COLO829 (cell line): ENCODE measurements around the gene UNC13D.

Experiments
- DNase-seq: peaks from one replicate; pipeline ENCODE4 v3.0.0; 2012; ENCODE audit warnings: low spot score

Gene UNC13D

DNA sequence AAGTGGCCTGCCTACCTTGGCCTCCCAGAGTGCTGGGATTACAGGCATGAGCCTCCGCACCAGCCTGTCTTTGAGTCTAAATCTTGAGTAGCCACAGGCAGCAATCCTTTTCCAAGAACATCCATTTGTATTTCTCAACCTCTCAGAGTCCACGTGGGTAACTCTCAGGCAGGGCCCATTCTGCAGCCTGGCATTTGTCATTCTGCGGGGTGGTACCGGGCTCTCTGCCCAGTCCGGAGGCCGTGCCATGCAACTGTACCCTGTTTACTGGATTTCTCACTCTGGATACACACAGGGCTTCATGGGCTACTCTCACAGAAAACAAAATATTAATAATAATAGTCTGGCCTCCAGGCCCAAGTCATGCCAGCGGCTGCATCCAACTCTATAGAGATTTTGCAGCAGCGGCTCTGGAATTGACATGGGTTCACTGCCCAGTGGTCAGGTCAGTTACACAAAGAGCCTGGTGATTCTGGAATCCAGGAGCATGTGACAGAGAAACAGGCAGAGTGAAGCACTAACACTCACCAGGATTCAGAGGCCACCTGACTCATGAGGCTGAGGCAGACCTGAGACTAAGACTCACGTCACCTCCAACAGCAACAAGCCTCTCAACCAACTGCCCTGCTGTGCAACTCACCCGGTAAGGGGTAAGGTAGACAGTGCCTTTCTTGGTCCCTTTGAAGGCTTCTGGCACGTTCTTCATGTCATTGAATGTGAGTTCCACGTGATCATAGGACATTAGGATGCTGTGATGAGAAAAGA lies 6.9 kb upstream of the UNC13D start:
- DNase-seq = no peak

DNA sequence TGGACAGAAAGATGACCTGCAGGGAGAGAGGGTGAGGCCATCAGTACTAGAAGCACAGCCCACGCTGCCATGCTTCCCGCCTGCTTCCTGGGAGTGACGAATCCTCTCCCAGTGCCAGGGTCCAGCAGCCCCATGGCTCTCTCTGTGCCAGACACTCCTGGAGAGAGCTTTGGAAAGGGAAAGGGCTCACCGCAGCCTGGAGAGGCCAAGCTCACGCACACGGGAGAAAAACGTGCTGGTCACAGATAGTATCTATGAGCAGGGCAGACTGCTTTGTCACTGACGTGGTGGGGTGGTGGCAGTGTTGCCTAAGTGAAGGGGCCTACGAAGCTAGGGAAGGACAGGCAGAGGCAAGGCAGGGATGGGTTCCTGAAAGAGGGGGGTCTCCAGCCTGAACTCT lies 5.5 kb upstream of the UNC13D start:
- no peak for DNase-seq

DNA sequence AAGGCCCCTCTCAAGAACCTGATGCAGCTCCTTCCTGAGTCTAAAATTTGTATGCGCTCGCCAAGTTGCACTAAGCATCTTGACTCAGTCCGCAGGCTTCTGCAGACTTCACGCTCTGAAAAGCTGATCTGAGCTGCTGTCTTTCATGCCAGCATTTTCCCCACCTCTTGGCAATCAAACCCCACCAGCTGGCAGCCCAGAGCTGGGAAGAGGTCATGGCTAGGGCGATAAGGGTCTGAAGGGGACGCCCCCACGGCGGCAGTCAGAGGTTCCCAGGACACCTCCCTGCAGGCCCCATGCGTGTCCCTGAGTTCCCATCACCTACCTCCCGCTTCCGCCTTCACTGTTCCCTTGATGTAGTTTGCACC lies 5.1 kb upstream of the UNC13D start:
- no peak for DNase-seq

DNA sequence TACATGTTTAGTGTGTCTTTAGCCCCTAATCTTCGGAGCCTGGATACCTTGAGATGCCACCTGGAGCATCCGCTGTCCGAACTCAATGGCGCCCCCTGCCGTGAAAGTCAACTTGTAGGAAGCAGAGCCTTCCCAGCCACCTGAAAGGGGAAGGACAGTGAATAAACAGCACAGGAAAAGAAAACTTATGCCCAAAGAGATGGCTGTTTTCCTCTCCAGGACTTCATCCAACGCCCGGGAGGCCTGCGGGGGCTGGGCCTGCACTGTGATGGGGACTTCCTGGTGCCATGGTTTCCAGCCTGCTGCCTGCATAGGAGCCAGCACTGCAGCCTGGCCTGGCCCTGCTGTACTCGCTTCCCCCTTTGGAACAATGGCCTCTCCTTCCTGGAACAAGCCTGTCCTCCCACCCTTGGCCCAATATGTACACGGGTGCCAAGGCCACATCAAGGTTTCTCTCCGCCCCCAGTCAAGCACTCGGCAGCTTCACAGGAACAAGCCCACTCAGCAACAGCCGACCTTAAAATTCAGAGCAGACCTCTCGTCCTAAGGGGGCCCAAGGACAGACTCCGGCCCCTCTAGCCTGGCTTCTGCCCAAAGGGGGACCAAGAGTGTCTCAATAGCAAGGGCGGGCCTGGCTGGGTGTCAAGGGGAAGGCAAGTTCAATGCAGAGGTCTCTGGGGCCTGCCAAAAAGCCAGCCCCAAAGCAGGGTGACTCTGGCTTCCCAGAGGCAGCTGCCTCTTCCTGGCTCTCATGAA lies 4.5 kb upstream of the UNC13D start:
- no peak for DNase-seq

DNA sequence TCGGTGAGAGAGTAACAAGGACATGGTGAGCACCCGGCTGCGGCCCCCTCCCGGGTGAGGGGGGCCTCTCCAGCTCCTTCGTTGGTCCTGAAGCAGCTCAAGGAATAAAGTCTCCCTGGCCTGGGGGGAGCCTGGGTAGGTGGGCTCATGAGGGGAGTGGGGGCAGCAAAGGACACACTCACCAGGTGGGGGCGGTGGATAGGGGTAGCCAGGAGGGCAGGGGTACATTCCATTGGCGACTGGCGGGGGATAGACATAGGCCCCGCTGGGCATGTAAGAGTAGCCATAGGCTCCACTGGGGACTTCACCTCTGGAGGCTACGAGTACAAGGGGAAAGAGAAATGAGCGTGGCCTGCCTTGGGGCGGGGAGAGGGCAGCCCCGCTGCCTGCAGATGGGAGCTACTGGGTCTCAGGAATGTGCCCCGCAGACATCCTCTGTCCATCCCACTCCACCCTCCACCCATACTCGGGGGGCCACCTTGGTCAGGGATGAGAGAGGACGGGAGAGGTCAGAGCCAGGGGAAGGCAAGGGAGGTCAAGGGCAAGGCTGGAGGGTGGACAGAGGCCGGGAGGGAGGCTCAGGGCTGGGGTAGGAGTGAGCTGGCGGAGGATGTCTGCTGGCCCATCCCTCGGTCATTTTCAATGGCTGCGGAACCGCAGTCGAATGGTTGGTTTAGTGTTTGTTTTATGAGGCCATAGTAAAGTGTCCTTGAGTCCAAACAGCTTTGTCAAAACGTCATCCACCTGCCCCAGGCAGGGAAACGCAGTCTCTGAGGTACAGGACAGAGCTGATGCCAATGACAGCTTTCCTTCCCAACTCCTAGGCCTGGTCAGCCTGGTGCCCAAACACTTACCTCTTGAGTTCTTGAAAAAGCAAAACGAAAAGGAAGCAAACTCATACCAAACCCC lies 3.7 kb upstream of the UNC13D start:
- DNase-seq = no peak

DNA sequence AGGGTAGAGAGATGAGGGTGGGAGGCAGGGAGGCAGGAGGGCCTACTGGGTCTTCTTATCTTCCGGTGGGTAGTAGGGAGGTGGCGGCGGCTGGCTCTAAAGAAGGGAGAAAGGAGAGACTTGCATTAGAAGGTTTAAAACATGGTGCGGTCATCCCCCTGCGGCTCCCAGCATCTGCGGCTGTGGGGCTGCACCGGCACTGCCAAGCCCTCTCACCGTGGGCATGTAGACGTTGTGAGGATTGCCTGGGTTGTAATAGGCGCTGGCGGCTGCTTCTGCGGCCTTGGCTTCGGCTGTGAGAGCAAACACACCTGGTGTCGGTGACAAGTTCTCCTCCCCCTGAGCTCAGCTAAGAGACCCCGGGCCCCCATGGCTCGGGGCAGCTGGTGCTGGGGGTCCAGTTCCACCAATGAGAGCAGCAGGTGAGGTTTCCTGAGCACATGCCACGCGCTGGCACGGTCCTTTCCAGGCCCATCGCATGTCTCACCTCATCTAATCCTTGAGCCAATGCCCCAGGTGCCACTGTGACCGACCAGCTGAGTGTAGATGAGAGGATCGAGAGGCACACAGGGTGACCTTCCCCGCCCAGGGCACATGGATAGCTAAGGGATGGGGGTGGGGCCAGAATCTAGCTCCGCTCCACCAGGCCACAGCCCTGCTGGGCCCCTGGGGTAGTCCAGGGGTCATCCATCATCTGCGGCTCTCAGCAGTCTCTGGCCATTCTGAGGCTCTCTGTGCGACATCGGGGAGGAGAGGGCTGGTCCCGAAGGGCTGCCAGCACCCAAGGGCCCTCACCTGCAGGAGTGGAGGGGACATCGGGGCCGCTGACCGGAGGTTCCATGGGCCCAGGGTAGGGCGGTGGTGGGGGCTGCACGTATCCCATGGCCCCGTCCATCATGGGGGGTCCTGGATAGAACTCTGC lies 2.7 kb upstream of the UNC13D start:
- DNase-seq = no peak

DNA sequence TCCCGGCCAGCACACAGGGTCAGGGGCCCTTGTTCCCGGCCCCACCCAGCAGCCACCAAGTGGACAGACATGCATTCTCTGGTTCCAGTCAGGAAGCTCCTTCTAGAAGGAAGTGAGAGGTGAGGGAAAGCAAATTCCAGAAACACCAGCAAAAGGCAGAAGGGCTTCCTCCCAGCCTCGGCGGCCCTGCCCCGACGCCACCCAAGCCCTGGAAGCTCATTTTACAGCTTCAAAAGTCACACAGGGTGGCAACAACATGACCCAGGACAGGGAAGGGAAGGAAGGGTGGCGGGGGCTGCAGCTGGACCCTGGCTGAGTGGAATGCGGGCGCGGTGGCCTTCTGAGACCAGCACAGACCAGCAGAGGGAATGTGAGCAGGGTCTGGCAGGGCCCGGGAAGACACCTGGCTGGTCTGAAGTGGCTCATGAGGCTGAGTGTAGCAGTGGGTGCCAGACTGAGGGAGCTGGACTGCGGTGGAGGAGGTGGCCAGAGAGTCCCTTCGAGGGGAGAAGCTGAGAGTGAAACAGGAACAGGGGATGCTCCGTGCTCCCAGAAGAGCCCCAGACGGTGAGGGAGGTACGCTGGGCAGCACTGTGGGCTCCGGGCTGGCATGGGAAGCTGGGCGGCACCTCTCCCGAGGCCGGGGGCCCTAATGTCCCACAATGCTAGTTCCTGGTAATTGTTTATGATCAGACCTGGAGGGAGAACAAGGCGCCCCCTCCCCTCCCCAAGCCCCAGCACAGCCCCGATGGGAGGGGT lies 1.9 kb upstream of the UNC13D start:
- no peak for DNase-seq

DNA sequence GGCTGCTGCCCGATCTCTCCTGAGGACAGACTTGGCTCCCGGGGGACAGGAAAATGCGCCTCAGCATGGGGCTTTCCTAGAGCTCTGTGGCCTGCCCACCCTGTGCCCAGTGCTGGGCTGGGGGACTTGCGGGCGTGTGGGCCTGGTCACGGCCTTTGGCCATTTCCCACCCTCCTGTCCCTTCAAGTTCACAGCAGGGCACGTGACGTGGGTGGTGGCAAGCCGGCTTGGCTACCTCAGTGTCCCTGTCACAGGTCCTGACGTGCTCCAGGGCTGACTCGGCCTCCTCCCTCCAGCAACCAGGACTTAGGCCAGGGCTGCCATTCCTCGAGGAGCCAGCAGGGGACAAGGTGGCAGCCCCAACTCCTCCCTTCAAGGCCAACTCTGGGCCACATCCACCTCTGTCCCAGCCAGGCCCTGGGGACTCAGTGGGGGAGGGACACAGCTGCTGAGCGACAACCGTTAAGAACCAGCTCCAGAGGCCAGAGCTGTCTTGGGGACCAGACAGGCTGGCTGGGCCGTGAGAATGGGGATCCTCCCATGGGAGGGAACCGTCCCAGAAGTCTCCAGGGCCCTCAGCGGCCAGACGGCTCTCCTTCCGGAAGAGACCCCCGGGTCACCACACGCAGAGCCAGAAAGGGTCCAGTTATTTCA lies 981 bp upstream of the UNC13D start:
- DNase-seq = no peak

DNA sequence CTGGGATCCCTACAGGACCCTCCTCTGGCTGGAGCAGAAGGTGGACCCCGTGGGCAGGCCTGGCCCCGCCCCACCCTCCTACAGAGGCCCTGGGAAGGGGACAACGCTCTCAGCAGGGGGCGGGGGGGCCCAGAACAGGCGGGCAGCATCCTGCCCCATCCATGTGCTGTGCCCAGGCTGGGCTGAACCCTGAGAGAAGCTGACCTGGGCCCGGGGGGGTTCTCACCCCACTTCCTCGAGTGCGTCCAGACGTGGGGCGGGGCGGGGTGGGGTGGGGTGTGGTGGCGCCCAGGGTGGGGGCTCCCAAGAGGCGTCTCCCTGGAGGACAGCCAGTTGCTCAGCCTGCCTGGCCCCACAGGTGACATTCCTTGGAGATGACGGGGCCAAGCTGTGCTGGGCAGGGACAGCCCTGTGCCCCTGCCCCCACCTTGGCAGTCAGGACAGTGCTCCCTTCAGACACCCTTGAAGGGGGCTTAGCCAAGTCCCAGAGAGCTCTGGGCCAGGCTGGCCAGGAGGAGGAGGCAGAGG lies 390 bp upstream of the UNC13D start:
- DNase-seq = no peak

DNA sequence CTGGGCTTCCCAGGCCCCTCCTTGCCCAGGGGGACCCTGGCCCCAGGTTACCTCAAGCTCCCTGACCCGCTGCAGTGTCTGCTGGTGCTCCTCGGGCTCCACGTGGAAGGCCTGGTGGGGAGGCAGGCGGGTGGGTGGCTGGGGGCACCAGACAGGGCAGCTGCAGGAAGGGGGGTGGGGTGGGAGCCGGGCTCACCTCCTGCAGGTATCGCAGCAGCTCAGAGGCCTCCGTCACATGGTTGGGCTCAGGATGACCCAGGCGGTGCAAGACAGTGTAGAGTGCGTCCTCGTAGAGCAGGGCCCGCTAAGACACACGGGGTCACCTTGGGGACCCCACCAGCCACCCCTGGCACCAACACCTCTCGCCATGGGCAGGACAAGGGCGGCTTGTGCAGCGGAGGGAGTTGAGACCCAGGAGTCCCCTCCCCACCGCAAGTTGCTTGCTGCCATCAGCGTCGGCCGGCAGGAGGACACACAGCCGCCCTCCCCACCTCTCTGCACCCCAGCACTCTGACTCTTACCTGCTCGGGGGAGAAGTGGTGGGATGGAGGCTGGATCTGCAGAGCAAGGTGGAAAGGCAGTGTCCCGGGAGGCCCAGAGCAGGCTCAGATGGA lies 1.1 kb downstream of the UNC13D start:
- DNase-seq = no peak

DNA sequence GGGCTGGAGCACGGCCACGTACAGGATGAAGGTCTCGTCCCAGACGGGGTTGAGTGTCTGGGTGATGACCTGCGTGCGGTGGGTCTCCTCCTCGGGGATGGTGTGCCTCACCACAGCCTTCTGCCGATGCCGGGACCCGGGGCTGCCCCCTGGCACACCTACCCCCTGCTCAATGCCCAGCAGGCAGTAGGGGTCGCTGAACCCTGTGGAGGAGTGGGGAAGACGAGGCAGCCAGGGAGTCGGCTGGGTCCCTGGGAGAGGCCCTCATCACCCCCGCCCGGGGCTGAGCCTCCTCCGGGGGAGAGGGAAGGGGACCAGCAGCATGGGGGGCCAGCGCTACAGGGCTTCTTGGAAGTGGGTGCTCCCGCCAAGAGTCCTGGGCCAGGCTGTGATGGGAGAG lies 1.8 kb downstream of the UNC13D start:
- DNase-seq = no peak

DNA sequence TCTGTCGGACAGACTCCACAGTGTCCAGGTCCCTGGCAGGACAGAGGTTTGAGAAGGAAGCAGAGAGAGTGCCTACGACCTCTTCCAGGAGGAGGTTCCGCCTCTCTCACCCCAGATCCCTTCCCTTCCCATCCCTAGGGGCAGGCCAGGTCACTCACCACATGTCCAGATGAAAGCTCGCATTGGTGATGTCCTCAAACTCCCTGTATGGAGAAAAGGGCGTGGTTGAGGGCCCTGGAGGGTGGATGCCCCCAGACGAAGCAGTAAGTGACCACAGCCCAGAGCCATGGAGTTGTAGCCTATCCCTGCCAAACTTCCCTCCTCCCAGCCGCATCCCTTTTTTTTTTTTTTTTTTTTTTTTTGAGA lies 3.4 kb downstream of the UNC13D start:
- DNase-seq = no peak

DNA sequence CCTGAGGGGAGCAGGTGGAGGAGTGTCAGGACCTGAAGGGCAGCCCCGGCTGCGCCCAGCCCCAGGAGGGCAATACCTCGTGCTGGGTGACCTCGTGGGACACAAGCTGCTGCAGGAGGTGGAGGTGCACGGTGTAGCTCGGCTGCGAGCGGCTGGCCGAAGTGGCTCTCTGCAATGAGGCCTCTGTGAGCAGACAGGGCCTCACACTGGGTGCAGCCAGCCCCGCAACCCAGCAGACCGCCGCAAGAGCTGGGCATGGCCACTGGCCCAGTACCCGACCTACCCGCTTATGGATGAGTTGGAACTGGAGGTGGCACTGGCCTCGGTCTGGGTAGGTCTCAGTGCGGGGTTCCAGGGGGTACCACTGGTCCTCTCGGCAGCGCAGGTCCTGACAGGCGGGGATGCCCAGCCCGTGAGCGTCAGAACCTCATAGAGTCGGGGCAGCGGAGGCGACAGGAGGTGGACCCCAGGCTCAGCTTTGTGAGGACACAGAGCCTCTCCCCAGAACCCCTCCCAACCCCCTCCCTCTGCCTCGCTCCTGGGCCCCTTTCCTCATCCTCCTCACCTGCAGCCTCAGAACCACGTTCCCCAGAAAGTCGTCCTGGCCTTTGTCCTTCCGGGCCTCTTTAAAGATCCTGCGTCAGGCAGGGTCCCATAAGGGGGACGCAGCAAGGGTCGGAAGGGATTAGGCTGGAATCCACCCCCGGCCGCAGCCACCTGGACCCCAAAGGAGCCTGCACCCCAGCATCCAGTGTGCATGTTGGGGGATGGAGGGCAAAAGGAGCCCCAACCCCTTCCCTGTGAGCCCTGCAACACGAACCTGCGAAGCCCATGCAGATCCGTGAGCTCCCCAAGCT lies 4.0 kb downstream of the UNC13D start:
- DNase-seq = no peak

DNA sequence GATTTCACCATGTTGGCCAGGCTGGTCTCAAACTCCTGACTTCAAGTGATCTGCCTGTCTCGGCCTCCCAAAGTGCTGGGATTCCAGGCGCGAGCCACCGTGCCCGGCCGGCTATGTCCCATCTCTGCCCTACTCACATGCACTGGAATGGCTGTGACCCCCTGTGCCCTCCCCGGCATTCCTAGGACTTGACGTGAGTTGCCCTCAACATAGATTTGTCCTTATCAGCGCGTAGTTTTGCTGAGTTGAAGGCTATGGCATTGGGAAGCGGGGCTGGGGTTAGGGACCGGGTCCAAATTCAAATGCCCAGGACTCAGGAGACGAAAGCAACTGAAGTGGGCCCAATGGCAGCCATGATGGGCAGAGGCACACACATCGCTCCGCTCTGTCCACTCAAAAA lies 5.8 kb downstream of the UNC13D start:
- no peak for DNase-seq

DNA sequence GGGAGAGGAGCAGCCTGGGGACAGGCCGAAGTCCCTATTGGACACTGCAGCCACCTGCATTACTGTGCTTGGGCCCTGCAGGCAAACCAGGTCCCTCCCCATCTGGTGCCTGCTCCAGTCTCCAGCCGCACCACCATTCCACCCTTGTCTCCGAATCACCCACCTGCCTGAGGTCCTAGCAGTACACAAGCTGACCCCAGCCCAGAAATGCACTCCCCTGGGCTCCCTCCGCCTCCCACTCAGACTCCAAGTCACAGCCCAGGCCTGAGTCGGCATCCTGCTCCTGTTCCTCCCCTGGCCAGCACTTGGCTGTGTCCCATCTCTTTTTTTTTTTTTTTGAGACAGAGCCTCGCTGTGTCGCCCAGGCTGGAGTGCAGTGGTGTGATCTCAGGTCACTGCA lies 6.3 kb downstream of the UNC13D start:
- DNase-seq = no peak

DNA sequence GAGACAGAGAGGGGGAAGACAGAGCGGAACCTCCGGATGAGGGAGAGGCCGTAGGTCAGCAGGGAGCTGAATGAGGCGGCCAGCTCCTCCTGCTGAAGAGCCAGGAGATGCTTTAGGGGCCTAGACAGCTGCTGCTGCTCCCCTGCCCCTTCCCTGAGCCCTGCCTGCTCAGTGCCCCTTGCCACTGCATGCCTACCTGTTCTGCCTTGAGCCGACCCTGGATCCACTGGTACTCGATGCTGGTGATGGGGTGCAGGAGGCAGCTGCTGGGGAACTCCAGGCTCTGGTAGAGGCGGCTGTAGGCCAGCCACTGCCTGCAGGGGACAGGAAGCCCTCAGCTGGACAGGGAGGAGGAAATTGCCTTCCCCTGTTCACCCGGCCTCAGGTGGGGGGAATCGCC lies 7.6 kb downstream of the UNC13D start:
- no peak for DNase-seq

DNA sequence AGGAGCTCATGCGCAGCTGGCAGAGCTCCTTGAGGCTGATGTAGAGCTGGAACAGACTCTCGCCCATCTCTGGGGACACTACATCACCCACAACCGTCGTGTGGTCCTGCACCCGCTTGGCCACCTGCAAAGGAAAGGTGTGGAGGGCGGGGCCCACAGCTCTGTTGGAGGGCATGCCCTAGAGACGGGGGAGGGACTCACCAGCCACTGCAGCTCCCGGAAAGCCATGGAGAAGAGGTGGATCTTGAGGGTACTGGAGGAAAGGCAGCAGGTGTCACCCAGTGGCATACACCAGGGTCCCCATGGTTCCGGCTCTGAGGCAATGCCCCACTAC lies 8.6 kb downstream of the UNC13D start:
- DNase-seq = no peak

DNA sequence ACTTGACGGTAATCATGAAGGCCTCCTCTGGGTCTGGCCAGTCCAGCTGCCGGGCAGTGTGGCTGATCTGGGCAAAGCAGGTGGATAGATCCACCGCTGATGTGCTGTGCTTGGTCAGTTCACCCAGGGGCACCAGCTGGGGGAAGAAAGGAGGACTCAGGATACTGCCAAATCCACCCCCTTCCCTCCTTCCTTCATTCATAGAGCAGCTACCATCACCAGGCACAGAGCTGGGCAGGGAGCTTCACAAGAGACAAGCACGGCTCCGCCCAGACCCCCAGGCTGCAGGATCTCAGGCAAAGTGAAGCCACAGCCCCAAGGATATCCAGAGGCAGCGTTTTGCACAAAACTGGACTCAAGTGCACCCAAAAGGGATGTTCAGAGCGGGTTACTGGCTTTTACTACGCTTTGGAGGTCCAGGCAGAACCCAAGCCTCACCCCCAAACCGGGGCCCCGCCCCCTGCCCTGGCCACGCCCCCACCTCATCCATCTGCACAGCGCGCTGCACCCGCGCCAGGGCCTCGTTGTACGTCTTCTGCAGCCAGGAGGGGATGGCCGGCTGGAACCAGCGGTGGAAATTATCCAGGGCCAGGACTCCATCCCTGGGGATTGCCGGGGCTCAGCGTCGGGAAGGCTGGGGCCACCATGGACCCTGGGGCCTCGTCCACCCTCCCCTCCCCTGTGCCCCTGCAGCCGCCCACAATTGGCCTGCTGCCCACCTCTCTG lies 9.1 kb downstream of the UNC13D start:
- no peak for DNase-seq
